ENCODE measurements around the gene ZFAND2B.
"Not testable (repeated sequence)": the region's sequence is repeated elsewhere in the genome, so short reads cannot be mapped to it uniquely, and the experiment has no call there.

ZFAND2B gene

DNA sequence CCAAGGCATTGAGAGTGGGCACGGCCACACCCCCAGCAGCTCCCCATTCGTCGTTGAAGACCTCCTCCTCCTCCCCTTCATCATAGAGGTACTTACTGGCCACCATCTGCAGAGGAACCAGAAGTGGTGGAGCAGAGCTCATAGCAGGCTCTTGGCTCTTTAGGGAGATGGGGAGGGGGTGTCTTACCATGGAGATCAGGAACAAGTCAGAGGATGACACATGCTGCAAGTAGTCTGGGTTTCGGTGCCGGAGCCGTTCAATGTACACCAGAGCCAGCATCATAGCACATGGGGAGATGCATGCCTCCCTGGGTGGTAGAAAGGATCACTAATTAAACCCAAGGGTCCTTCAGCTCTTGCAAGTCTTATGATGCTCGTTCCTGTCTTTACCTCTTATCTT is 31.8 kb upstream of the ZFAND2B start:
- DNase-seq: no peak

DNA sequence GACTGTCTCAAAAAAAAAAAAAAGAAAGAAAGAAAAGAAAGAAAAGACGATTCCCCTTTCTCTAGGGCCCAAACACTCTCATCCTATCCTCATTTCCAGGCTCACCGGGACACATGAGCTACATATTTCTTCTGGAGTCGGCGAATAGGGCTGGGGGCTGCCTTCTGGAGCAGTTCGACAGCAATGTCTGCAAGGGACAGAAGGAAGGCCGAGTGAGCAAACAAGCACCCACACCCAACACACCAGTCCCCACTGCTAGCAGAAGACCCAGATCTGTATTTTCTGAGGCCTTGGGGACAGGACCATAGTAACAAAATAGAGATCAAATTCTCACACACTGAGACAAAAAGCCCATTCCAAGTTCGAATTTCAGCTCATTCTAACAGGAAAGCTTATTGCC is 31.1 kb upstream of the ZFAND2B start:
- no peak for DNase-seq

DNA sequence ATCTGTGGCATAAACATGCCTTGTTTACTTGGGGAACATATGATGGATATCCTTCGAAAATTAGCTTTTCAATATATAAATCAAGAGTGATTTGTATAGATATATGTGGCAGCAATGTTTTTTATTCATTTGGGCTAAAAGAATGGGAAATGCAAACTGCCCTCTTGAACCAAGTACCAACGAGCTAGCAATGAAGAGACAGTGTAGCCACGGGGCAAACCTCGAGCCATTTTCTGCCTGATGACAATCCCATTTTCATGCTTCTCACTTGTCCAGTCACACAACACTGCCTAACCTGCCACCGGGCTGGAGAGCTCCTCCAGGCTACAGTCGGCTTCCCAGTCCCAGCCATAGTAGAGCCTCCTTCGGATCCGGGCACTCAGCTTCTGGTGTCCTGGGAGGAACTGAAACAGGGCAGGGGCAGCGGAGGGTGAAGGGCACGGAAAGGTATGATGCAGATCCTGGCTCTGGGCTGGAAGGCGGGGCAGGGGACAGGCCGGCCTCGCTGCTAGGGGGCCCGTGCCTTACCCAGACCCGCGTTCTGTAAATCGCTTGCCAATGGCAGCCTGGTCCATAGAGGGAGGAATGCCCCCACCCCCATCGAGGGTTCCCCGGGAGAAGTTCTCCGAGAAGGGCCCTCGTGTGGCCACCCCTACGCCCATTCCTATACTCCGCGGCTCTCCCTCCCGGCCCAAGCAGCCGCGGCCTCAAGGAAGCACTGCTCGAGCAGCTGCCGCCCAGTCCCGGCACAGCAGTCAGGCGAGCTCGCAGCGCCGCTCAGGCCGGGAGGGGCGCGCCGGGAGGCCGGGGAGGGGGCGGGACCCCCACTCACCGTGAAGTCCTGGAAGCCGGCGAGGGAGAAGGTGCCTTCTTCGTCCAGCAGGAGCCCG is 30.4 kb upstream of the ZFAND2B start:
- DNase-seq: no peak

DNA sequence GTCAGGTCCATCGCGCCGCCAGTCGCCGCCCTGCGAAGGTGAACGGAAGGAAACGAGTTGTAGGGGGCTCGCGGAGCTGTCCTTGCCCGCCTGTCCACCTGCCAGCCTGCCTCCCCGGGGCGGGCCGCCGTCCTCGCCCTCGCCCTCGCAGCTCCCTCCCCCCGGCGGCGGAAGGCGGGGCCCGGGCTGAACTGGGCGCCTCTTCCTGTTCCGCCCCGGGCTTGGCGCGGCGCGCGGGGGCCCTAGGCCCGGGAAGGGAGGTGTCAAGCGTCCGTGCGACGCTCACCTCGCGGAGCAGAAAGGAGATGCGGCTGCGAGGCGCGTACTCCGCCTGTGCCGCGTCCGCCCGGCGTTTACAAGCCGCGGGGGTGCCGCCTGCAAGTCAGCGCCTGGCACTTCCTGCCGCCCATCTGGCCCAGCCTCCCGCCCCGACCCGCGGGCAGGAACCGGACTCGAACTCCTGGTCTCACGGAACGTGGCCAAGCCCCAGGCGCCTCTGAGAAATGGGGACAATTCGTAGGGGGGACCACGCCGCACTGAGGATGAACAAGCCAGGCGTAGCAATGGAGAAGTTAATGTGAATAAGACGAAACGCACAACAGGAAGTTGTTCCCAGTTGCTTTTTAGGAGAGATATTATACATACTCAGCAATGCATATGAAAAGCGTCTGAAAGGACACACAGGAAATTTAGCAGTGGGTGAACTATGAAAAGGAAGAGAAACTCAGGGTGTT is 29.6 kb upstream of the ZFAND2B start, which contains the start of gene CNPPD1:
CNPPD1 (minus strand) TSS at position 108 of the 734 bp plus-strand sequence; CDS start at position 11, 97 bp downstream.
- peak; percentile 94 for DNase-seq

DNA sequence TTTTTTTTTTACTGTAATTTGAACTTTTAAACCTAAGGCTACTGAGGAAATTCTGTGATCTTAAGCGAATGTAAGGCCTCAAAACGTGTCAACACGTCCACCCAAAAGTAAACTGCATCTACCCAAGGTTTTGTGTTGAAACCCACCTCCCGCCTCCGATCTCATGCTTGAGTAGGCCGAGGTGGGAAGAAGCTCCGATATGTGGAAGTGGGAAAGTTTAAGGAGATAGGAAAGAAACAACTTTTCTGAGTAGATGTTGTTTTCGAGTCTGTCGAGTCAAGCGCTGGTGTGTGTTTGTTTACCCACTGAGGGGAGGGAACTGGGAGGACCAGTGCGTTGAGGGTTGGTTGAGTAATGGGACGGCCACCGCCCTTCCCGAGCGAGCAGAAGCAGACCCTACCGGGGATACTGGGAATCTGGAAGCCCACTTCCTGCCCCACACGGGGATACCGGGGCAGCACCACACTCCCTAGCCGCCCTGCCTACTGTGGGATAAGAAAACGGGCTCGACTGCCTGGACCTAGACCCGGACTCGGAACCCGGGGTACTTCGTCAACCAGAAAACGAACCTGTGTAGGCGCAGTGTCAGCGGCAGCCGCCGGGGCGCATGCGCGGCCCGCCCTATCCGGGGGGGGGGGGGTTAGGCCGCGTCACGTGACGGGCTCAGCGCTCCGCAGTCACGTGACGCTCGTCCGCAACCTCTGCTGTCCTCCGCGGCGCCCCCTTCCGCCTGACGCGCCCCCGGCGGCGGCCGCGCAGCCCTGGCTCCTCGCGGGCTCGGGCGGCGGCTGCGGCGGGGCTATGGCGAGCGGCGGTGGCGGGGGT is 28.8 kb upstream of the ZFAND2B start, which contains the start of gene RETREG2:
RETREG2 (plus strand) TSS at position 724 of the 825 bp plus-strand sequence; CDS start at position 802, 78 bp downstream.
- DNase-seq: peak; percentile 96

DNA sequence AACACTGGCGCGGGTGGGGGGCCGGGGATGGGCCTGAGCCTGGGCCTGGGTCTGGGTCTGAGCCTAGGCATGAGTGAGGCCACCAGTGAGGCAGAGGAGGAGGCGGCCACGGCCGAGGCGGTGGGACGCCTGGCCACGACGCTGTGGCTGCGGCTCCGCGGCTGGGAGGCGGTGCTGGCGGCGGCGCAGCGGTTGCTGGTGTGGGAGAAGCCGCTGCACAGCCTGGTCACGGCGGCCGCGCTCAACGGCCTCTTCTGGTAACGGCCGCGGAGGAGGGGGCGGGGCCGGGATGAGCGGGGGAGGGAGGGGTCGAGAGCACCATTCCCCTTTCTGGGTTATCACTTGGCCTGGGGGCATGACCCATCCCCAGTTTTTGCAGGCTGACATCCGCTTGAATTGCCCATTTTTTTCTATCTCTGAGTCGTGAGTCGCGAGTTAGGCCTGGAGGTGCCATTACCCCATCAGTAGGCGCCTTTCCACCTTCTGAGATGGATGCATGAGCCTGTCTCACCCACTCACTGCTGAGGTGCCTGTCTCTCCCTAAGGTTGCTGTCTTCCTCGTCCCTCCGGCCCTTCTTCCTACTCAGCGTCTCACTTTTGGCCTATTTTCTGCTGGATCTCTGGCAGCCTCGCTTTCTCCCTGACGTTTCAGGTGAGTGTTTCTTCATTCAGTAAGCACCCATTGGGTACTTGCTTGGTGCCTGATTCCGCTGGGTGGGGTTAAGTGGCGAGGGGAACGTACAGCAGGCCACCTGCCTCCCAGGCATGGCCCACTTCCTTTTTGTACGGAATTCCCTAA is 28.0 kb upstream of the ZFAND2B start:
- DNase-seq: peak; percentile 75

DNA sequence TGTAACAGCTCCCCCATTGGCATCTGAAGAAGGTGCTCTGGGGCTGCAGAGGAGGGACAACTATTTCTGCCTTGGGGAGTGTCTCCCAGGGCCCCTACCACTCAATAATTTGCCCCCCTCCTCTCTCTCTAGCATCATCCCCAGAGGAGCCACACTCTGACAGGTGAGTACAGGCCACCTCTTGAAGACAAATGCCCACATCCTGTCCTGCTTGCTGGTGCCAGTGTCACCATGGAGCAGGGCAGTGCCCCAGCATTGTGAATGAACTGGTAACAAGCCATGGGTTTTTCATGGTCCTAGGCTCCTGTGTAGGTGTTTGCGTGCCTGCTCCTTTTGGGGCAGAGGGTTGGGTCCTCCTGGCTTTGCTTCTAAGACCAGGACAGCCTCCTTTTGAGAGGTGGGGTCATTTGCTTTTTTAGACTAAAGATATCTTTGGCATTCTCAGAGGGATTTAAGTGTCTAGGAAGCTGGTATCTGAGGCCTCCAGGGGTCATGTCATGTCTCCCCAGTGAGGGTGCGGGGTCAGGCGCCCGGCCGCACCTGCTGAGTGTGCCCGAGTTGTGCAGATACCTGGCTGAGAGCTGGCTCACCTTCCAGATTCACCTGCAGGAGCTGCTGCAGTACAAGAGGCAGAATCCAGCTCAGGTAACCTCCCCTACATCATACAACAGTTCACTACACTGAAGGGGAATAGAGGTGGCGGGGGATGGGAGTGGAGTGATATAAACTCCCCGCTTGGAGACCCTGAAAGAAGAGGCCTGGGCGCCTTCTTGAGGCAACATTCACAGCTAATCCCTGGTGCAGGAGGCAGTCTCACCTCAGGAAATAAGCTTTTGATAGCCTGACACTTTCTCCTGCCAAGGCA is 26.7 kb upstream of the ZFAND2B start:
- no peak for DNase-seq

DNA sequence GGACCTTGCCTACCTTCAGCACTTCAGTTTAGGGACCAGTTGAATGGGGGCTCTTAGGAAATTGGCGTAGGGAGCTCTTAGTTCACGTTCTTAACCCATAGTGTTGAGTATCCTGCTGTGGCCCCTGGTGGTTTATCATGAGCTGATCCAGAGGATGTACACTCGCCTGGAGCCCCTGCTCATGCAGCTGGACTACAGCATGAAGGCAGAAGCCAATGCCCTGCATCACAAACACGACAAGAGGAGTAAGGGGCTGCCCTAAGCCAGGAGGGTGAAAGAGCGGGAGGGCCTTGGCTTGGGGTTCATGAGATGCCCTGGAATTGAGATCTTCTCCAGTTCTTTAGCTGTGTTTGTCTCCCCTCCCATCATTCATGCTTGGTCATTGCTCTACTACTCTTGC is 25.6 kb upstream of the ZFAND2B start:
- DNase-seq: no peak

DNA sequence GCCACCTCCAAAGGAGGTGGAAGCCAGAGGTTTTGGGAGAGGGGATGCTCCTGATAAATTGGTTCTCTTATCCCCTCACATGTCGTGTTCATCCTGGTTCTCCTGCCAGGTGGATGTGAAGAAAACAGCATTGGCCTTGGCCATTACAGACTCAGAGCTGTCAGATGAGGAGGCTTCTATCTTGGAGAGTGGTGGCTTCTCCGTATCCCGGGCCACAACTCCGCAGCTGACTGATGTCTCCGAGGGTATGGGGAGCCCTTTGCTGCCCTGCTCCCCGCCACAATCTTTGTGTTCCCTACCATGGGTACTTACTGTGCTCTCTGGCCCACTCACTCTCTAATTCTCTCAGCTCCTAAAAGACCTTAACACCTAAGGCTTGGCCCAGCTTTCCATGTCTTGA is 25.1 kb upstream of the ZFAND2B start:
- DNase-seq: no peak

DNA sequence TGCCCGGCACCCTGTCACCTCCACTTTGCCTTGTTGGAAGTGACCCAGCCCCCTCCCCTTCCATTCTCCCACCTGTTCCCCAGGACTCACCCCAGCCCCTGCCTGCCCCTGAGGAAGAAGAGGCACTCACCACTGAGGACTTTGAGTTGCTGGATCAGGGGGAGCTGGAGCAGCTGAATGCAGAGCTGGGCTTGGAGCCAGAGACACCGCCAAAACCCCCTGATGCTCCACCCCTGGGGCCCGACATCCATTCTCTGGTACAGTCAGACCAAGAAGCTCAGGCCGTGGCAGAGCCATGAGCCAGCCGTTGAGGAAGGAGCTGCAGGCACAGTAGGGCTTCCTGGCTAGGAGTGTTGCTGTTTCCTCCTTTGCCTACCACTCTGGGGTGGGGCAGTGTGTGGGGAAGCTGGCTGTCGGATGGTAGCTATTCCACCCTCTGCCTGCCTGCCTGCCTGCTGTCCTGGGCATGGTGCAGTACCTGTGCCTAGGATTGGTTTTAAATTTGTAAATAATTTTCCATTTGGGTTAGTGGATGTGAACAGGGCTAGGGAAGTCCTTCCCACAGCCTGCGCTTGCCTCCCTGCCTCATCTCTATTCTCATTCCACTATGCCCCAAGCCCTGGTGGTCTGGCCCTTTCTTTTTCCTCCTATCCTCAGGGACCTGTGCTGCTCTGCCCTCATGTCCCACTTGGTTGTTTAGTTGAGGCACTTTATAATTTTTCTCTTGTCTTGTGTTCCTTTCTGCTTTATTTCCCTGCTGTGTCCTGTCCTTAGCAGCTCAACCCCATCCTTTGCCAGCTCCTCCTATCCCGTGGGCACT is 24.0 kb upstream of the ZFAND2B start:
- no peak for DNase-seq

DNA sequence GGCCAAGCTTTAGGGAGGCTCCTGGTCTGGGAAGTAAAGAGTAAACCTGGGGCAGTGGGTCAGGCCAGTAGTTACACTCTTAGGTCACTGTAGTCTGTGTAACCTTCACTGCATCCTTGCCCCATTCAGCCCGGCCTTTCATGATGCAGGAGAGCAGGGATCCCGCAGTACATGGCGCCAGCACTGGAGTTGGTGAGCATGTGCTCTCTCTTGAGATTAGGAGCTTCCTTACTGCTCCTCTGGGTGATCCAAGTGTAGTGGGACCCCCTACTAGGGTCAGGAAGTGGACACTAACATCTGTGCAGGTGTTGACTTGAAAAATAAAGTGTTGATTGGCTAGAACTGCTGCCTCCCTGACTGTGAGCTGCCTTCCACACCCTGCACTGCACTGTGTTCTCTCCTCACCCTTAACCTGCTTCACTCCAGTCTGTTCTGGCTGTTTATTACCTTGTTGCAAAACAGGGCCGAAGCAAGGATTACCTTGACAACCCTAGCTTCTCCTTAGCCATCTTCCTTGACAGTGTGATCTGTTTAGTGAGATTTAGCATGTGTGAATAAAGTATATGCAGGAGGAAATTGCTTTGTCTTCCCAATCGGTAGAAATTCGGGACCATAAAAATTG is 23.3 kb upstream of the ZFAND2B start:
- no peak for DNase-seq

DNA sequence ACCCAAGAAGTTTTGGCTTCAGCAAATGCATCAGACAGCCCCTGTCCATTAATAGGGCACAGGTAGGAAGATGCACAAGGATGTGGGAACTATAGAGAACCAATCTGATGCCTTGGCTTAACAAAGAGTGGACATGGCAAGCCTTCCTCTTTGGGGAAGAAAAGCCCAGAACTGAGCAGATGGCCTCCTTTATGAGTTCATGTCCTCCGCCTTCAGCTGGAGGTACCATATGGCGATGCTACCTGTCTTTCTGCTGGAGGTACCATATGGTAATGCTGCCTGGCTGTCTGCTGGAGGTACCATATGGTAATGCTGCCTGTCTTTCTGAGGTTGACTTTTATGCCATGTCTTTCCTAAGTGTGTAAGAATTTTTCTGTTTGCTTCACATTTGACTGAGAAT is 22.5 kb upstream of the ZFAND2B start:
- DNase-seq: no peak

DNA sequence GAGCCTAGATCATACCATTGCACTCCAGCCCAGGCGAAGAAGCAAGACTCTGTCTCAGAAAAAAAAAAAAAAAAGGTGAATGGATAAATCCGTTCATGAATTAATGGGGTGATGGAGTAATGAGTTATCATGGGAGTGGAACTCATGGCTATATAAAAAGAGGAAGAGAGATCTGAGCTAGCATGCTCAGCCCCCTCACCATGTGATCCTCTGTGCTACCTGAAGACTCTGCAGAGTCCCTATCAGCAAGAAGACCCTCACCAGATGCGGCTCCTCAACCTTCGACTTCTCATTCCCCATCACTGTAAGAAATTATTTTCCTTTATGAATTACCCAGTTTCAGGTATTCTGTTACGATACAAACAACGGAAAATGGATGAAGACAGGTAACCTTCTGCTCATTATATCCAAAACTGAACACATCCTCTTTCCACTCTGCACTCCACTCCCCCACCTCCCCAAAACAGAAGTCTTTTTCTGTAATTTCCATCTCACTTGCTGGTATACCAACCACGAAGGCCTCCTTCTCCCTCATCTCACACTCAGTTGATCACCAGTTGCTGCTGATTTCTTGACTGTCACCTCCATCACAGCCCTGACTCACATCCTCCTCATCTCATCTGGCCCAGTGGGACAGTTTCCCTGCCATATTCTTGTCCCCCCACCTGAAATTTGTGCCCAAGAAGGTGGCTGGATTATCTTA is 19.7 kb upstream of the ZFAND2B start:
- no peak for DNase-seq

DNA sequence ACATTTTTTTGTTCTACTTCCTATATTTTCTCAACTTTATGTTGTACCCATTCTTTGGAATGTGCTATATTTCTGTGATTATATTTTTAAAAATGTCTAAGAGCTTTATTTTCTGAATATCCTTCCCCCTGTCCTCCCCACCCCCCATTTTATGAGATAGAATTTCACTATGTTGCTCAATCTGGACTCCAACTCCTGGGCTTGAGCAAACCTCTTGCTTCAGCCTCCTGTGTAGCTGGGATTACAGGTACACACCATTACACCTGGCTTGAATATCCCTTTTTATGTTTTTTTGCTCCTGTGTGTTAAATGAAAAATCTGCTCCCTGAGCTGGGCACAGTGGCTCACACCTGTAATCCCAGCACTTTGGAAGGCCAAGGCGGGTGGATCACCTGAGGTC is 9.2 kb upstream of the ZFAND2B start:
- no peak for DNase-seq

DNA sequence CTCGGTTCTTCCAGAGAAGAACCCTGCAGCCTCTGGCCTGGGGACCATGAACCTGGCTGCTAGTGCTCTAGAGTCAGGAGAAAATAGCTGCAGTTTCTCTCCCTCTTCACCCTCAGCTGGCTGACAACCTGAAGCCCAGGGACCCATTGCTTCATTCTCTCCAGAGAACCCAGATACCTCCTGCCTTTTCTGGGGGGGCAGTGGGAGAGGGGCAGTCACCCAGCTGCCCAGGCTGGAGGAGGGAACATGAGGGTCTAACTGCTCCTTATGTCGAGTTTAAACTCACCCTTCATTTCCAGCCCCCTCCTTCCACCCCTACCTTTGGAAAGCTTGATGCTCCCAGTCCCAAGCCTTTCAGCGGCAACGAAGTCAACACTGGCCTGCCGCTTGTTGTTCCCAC is 7.6 kb upstream of the ZFAND2B start:
- no peak for DNase-seq

DNA sequence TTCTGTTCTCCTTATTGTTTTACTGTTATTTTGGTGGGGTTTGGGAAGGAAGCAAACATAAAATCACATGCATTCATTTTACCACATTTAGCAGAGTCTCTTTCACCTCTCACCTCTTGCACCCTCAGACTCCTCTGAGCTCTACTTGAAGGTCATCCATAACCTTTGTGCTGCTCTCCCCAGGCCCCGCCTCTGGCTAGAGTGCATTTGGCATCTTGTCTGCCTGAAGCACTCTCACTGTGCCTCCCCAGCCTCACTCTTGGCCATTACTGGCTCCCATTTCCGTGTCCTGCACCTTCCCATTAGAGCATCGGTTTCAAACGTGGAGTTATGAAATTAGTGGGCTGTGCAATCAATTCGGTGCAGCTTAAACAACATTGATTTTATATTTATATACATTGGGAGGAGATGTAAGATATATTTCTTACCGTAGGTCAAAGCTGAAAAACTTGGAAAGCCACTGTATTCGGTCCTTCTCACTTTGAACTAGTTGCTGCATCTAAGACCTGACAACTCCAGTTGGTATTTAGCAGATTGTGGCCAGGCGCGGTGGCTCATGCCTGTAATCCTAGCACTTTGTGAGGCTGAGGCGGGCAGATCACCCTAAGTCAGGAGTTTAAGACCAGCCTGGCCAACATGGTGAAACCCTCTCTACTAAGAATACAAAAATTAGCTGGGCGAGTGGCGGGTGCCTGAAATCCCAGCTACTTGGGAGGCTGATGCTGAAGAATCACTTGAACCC is 6.9 kb upstream of the ZFAND2B start:
- no peak for DNase-seq

DNA sequence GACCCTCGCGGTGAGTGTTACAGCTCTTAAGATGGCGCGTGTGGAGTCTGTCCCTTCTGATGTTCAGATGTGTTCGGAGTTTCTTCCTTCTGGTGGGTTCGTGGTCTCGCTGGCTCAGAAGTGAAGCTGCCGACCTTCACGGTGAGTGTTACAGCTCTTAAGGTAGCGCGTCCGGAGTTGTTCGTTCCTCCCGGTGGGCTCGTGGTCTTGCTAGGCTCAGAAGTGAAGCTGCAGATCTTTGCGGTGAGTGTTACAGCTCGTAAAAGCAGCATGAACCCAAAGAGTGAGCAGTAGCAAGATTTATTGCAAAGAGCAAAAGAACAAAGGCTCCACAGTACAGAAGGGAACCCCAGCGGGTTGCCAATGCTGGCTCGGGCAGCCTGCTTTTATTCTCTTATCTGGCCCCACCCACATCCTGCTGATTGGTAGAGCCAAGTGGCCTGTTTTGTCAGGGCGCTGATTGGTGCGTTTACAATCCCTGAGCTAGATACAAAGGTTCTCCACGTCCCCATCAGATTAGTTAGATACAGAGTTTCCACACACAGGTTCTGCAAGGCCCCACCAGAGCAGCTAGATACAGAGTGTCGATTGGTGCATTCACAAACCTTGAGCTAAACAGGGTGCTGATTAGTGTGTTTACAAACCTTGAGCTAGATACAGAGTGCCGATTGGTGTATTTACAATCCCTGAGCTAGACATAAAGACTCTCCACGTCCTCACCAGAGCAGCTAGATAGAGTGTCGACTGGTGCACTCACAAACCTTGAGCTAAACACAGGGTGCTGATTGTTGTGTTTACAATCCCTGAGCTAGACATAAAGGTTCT is 5.9 kb upstream of the ZFAND2B start:
- not testable (repeated sequence) for DNase-seq
